ENCODE results near the gene TTC24.
"Not testable (repeated sequence)": the region's sequence is repeated elsewhere in the genome, so short reads cannot be mapped to it uniquely, and the experiment has no call there.

The TTC24 gene

GRCh38 chr1:156579472-156579871 is at the start of gene TTC24:
TTC24 (plus strand) TSS chr1:156579723; CDS start chr1:156581365, 1,642 bp downstream.
- DNase-seq: no peak

DNA sequence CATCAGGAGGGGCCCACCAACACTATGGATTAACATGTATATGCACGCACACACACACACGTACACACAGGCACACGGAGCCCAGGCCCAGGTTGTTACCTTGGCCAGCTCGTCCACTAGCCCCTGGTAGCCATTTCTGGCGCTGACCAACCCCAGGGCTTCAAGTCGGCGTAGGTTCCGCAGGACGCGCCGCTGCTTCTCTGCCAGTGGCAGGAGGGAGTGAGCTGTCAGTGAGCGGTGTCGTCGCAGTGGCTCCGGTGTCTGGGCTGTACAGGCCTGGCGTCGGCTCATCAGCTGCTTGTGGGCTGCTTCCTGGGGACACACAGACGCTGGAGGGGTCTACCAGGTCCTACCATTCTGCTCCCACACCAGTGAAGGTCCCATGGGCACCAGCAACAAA is 49.5 kb upstream of the TTC24 start:
- DNase-seq: no peak

DNA sequence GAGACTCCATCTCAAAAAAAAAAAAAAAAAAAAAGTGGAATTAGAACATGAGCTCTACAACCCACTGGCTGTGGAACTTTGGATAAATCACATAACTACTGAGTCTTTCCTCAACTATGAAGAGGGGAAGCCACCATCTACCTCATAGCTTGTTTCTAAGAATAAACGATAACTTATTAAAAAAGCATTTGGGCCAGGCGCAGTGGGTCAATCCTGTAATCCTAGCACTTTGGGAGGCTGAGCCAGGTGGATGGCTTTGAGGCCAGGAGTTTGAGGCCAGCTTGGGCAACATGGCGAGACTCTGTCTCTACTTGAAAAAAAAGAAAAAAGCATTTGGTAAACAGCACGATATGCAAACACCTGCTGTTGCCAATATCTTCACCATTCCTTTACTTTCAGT is 47.1 kb upstream of the TTC24 start:
- no peak for DNase-seq

- DNase-seq: no peak
Measured at GRCh38 chr1:156533568-156534220, 45.8 kb upstream of the TTC24 start.

DNA sequence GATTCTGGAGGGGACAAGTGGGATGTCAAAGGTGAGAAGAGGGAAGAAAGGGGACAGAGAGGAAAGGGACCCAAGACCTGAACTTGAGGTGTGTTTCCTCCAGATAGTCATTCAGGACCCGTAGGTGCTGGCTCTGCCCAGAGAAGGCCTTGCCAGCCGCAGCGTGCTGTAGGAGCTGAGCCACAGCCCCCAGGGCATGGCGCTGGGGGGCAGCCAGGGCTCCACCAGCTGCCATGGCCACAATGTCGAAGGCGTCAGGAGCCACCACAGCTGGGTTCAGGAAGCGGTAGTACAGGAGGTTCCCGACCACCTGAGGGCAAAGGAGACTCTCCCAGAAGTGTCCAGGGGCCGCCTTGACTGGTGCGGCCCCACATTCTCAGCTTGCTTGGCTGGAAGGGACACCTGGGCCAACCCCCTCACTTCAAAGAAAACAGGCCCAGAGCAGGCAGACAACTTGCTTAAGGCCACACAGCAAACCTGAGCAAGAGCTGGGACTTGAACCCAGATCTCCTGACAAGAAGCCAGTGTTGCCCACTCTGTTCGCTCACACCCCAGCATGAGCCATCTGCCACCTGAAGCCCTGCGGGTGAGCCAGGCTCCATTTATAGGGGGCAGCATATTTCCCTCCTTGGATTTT is 45.0 kb upstream of the TTC24 start:
- DNase-seq: no peak

DNA sequence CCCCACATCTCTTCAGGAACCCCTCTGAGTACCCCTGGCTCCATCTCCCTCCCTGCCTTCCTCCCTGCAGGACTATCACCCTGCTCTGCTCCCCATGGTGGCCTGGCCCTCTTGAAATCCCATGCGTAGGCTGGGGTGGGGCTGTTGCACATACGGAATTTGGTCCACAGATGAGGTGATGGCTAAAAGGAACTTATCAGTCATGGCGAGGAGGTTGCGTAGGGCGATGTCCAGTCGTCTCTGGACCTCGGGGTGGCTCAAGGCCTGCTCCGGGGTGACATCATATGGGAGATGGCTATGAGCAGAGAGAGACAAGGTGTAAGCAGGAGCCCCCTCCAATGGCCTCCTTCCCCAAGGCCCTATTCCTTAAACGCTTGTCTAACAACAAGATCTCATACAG is 42.5 kb upstream of the TTC24 start:
- DNase-seq: no peak

DNA sequence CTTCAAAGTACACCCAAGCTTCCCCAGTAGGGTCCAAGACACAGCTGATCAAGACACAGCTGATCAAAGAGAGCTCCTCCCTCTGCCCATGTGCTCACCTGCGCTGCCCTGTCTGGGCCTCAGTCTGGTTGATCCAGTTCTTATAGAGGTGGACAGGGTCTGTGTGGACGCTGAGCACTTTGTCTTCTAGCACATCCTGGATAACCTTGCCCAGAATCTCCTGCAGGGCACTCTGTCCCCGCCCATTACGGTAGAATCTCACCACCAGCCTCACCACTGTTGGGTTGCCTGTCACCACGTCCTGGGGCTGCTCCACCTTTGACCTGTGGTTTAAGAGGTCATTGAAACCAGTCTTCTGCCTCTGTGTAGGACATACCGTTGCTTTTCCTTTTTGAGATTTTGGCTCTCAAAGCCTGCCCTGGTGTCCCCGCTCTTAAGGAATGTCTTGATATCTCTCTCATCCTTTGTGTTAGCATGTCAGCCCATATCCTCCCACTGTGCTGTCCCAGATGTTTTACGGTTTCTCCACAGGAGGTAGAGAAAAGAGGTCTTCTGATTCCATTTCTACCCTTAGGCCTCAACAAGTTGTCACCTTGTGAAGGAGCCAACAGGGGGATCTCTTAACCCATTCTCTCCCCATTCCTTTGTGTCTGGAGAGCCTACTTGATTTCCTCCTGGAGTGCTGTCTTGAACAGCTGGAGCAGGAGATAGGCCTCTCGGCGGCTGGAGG is 40.6 kb upstream of the TTC24 start:
- DNase-seq: no peak

DNA sequence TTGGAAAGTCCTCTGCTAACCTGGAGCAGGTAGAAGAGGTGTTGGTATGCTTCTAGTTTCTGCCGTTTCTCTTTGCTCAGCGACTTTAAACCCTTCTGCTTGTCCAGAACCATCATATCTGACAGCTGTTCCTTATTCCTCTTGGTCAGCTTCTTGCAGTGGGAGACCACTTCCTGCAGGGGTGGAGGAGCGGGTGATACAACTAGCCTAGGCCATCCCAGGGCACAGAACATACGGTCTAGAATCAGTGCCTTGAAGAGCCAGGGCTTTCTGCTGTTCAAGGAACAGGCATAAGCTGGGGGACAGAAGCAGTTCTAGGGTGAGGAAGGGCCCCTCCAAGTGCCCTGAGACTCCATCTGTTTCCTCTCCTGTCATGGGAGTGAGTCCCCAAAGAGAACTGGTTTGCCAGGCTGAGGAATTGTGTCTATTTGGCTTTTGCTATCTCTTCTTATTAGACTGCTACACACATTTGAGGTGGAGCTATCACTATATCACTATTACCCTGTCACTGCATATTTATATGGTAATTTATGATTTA is 39.6 kb upstream of the TTC24 start:
- DNase-seq: no peak

DNA sequence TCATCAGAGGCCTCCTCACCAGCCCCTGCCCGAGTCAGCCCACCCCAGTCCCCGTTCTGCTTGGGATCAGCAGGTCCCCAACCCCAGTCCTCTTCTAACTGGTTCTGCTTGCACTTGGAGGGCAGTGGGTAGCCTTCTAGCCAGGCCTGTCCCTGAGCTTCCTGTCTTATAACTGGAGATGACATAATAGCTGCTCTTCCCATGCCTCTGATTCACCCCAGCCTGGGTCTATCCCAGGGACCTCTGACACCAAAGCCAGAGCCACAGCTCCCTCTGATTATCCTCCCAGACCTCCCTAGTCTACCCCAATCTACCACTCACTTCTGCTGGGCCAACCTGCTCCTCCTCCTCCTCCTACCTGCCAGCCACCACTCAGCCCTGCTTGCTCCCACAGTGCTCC is 38.6 kb upstream of the TTC24 start:
- DNase-seq: no peak

DNA sequence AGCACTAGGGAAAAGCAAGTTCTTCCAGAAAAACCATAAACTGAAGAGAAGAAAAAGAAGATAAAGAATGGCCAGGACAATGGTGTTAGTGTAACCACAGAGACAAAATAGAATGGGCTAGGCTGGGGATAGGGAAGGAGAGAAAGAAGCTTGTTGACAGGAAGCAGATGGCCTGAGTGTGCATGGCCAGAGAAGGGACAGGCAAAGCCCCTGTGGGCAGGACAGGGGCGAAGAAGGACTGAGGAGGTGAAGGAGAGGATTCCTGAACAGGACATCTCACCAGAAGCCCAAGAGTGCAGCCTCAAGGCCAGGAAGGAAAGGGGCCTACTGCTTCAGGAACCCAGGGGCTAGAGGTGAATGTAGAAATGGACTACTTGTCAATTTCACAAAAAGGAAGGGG is 36.5 kb upstream of the TTC24 start:
- no peak for DNase-seq

- no peak for DNase-seq
Measured at GRCh38 chr1:156544592-156545102, 34.9 kb upstream of the TTC24 start.

DNA sequence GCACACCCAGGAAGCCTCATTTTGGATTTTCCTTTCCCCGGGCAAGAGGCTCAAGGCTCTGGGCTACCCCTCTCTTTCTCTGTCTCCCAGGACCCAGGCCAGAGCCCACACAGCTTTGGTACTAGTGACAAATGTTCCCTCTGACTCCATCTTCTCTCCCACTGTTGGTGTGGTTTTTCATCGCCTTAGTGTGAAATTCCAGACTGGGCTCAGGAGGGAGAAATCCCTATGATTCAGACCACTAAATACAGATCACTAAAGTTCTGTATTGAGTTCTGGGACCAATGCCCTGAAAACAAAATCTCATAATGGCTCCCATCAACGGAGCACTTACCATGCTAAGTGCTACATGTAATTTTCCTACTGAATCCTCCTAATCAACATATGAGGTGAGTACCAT is 33.3 kb upstream of the TTC24 start:
- no peak for DNase-seq

DNA sequence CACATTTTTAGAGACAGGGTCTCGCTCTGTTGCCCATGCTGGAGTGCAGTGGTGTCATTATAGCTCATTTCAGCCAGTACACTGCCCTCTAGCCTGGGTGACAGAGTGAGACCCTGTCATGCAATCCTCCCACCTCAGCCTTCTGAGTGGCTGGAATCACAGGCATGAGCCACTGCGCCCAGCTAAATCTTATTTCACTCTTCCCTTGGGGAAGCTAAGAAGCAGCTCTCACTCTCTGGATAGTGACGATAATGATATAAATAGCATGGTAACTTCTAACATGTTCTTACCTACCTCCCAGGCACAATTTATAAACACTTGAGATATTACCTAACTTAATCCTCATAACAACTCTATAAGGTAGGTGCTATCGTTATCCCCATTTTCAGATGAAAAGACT is 32.1 kb upstream of the TTC24 start:
- no peak for DNase-seq

GRCh38 chr1:156547982-156548381 is 31.5 kb upstream of the TTC24 start:
- DNase-seq: no peak

GRCh38 chr1:156549390-156549789 is 30.1 kb upstream of the TTC24 start:
- no peak for DNase-seq

DNA sequence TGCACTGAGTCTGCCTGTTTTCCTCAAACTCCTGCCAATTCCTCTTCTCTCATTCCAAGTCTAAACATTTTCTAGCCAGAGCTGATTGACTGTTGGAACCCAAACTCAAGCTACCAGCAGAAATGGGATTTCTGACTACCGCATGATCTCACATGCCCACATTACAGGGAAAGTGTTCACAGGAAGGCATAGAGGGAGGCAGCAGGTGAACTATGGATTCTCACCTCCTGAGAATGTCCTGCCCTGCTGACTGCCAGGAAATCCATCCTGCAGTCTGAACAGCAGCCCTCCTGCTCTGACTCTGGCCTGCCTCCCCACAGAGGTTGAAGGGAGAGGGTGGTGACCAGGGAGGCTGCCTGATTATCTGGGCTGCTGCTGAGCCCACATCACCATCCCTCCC is 29.7 kb upstream of the TTC24 start:
- DNase-seq: no peak

- no peak for DNase-seq
Measured at GRCh38 chr1:156550346-156550745, 29.2 kb upstream of the TTC24 start.

GRCh38 chr1:156551066-156551643 is 28.4 kb upstream of the TTC24 start:
- no peak for DNase-seq

GRCh38 chr1:156551869-156552268 is 27.7 kb upstream of the TTC24 start:
- no peak for DNase-seq

DNA sequence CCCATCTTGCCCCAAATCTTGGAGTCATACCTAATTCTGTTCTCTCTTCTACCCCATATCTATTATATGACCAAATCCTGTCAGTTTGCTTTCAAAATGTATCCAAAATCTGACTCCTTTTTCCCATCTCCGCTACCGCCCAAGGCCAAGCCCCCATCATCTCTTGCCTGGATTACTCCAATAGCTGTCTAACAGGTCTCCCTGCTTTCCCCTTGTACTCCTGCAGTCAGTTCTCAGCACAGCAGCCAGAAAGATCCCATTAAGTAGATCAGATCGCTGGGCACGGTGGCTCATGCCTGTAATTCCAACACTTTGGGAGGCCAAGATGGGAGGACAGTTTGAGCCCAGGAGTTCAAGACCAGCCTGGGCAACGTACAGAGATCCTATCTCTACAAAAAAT is 27.0 kb upstream of the TTC24 start:
- DNase-seq: no peak

DNA sequence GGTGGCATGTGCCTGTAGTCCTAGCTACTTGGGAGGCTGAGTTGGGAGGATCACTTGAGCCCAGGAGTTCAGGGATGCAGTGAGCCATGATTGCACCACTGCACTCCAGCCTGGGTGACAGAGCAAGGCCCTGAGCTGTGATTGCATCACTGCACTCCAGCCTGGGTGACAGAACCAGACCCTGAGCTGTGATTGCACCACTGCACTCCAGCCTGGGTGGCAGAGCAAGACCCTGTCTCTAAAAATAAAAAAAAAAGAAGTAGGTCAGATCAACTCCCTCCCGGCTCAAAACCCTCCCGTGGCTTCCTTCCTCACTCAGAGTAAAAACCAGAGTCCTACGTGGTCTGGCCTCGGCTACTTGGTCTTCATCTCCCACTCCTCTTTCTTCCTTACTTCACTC is 26.6 kb upstream of the TTC24 start:
- DNase-seq: not testable (repeated sequence)

- no peak for DNase-seq
Measured at GRCh38 chr1:156553860-156554485, 25.6 kb upstream of the TTC24 start.

GRCh38 chr1:156554971-156555370 is 24.6 kb upstream of the TTC24 start:
- DNase-seq: no peak
